ENCODE data around the gene TPH2.

The TPH2 gene

GRCh38 chr12:72031066-72031465 is 92.4 kb downstream of the TPH2 start:
- DNase-seq (no peak), ATAC-seq (replicated peaks) (no peak)
- Mint-ChIP-seq H3K36me3 (no peaks in the 10 kb centered on the region), H3K27me3 (peaks cover 0 to 6% of the 10 kb centered on the region in 2 donors), H3K27ac (no peak overlapping the region), H3K4me1 (no peaks in the 10 kb centered on the region), H3K4me3 (no peak overlapping the region), H3K9me3 (no peaks in the 10 kb centered on the region)

- Mint-ChIP-seq H3K9me3 (no peaks in the 10 kb centered on the region), H3K36me3 (no peaks in the 10 kb centered on the region), H3K27ac (no peak overlapping the region), H3K4me3 (no peak overlapping the region), H3K4me1 (no peaks in the 10 kb centered on the region), H3K27me3 (peaks cover 0 to 6% of the 10 kb centered on the region in 2 donors)
- DNase-seq (no peak), ATAC-seq (replicated peaks) (no peak)
These were observed 95.3 kb downstream of the TPH2 start for GRCh38 chr12:72033991-72034390.

- peaks cover 0 to 6% of the 10 kb centered on the region in 2 donors for H3K27me3 Mint-ChIP-seq
- DNase-seq, result no peak
- no peak for ATAC-seq (replicated peaks)
- H3K36me3 Mint-ChIP-seq, result no peaks in the 10 kb centered on the region
- no peaks in the 10 kb centered on the region for H3K4me1 Mint-ChIP-seq
- peaks cover 1 to 5% of the 10 kb centered on the region in 2 donors for H3K9me3 Mint-ChIP-seq
- H3K27ac Mint-ChIP-seq, result no peak overlapping the region
- no peak overlapping the region for H3K4me3 Mint-ChIP-seq
These were observed 97.0 kb downstream of the TPH2 start for GRCh38 chr12:72035625-72036024.

- no peak for ATAC-seq (replicated peaks)
- Mint-ChIP-seq H3K4me1 (no peaks in the 10 kb centered on the region), H3K4me3 (no peak overlapping the region), H3K27ac (no peak overlapping the region), H3K27me3 (peaks cover 0 to 6% of the 10 kb centered on the region in 2 donors), H3K9me3 (peaks cover 1 to 5% of the 10 kb centered on the region in 2 donors), H3K36me3 (no peaks in the 10 kb centered on the region)
- DNase-seq, result no peak
These were observed 97.7 kb downstream of the TPH2 start for GRCh38 chr12:72036393-72036792.

- ATAC-seq (replicated peaks) (no peak), DNase-seq (no peak)
- Mint-ChIP-seq H3K36me3 (no peaks in the 10 kb centered on the region), H3K27ac (no peak overlapping the region), H3K27me3 (peaks cover 0 to 6% of the 10 kb centered on the region in 2 donors), H3K4me1 (no peaks in the 10 kb centered on the region), H3K9me3 (peaks cover 1 to 5% of the 10 kb centered on the region in 2 donors), H3K4me3 (no peak overlapping the region)
These were observed 98.6 kb downstream of the TPH2 start for GRCh38 chr12:72037006-72037795.

- Mint-ChIP-seq H3K4me1 (no peaks in the 10 kb centered on the region), H3K9me3 (peaks cover 4 to 5% of the 10 kb centered on the region in 2 donors), H3K27me3 (peaks cover 0 to 4% of the 10 kb centered on the region in 2 donors)
These were observed 103.2 kb downstream of the TPH2 start for GRCh38 chr12:72041811-72042210.

GRCh38 chr12:72053604-72054003 is 115.0 kb downstream of the TPH2 start:
- Mint-ChIP-seq H3K36me3 (no peaks in the 10 kb centered on the region), H3K4me3 (no peak overlapping the region), H3K27me3 (peaks cover 0 to 6% of the 10 kb centered on the region in 2 donors), H3K9me3 (no peaks in the 10 kb centered on the region), H3K27ac (no peak overlapping the region), H3K4me1 (no peaks in the 10 kb centered on the region)
- no peak for DNase-seq
- no peak for ATAC-seq (replicated peaks)

More at GRCh38 chr12:72041811-72042210, 103.2 kb downstream of the TPH2 start:
- Mint-ChIP-seq H3K36me3 (no peaks in the 10 kb centered on the region), H3K27ac (no peak overlapping the region), H3K4me3 (no peak overlapping the region)
- DNase-seq (no peak), ATAC-seq (replicated peaks) (no peak)

- ATAC-seq (replicated peaks), result no peak
- Mint-ChIP-seq H3K4me1 (no peaks in the 10 kb centered on the region), H3K27me3 (peaks cover 0 to 6% of the 10 kb centered on the region in 2 donors), H3K4me3 (no peak overlapping the region), H3K36me3 (no peaks in the 10 kb centered on the region), H3K27ac (no peak overlapping the region), H3K9me3 (no peaks in the 10 kb centered on the region)
- DNase-seq, result no peak
These were observed 115.9 kb downstream of the TPH2 start for GRCh38 chr12:72054511-72054910.

- Mint-ChIP-seq H3K4me3 (no peak overlapping the region), H3K27ac (no peak overlapping the region), H3K36me3 (no peaks in the 10 kb centered on the region), H3K4me1 (no peaks in the 10 kb centered on the region), H3K9me3 (peaks cover 0 to 4% of the 10 kb centered on the region in 2 donors), H3K27me3 (no peaks in the 10 kb centered on the region)
- no peak for DNase-seq
- ATAC-seq (replicated peaks), result no peak
These were observed 118.8 kb downstream of the TPH2 start for GRCh38 chr12:72057330-72057914.

GRCh38 chr12:72063073-72063472 is 124.4 kb downstream of the TPH2 start:
- H3K4me1 Mint-ChIP-seq, result no peaks in the 10 kb centered on the region

GRCh38 chr12:72071030-72071429 is 132.4 kb downstream of the TPH2 start:
- Mint-ChIP-seq H3K4me3 (no peak overlapping the region), H3K27me3 (no peaks in the 10 kb centered on the region), H3K36me3 (no peaks in the 10 kb centered on the region), H3K27ac (no peak overlapping the region), H3K4me1 (no peaks in the 10 kb centered on the region), H3K9me3 (peaks cover 6 to 9% of the 10 kb centered on the region in 2 donors)
- DNase-seq (no peak), ATAC-seq (replicated peaks) (no peak)

More at GRCh38 chr12:72063073-72063472, 124.4 kb downstream of the TPH2 start:
- H3K27ac Mint-ChIP-seq, result no peak overlapping the region
- H3K27me3 Mint-ChIP-seq, result peaks cover 0 to 4% of the 10 kb centered on the region in 2 donors
- DNase-seq (no peak), ATAC-seq (replicated peaks) (no peak)
- H3K36me3 Mint-ChIP-seq, result no peaks in the 10 kb centered on the region
- H3K4me3 Mint-ChIP-seq, result no peak overlapping the region
- H3K9me3 Mint-ChIP-seq, result peaks cover 0 to 4% of the 10 kb centered on the region in 2 donors

- H3K27me3 Mint-ChIP-seq, result no peaks in the 10 kb centered on the region
- H3K9me3 Mint-ChIP-seq, result peaks cover 6 to 10% of the 10 kb centered on the region in 2 donors
- no peaks in the 10 kb centered on the region for H3K4me1 Mint-ChIP-seq
- H3K4me3 Mint-ChIP-seq, result no peak overlapping the region
- DNase-seq (no peak), ATAC-seq (replicated peaks) (no peak)
- H3K36me3 Mint-ChIP-seq, result no peaks in the 10 kb centered on the region
- no peak overlapping the region for H3K27ac Mint-ChIP-seq
These were observed 134.1 kb downstream of the TPH2 start for GRCh38 chr12:72072592-72073212.

GRCh38 chr12:72074065-72074464 is 135.4 kb downstream of the TPH2 start:
- Mint-ChIP-seq H3K4me3 (no peak overlapping the region), H3K4me1 (no peaks in the 10 kb centered on the region), H3K27me3 (no peaks in the 10 kb centered on the region), H3K9me3 (peaks cover 6 to 11% of the 10 kb centered on the region in 2 donors), H3K27ac (no peak overlapping the region), H3K36me3 (no peaks in the 10 kb centered on the region)
- no peak for DNase-seq
- no peak for ATAC-seq (replicated peaks)

- no peaks in the 10 kb centered on the region for H3K4me1 Mint-ChIP-seq
- no peak for DNase-seq
- no peak overlapping the region for H3K4me3 Mint-ChIP-seq
- no peak for ATAC-seq (replicated peaks)
- H3K36me3 Mint-ChIP-seq, result no peaks in the 10 kb centered on the region
- no peak overlapping the region for H3K27ac Mint-ChIP-seq
- H3K27me3 Mint-ChIP-seq, result no peaks in the 10 kb centered on the region
- peaks cover 6 to 11% of the 10 kb centered on the region in 2 donors for H3K9me3 Mint-ChIP-seq
These were observed 136.3 kb downstream of the TPH2 start for GRCh38 chr12:72074956-72075355.

- no peak overlapping the region for H3K27ac Mint-ChIP-seq
- no peaks in the 10 kb centered on the region for H3K27me3 Mint-ChIP-seq
- DNase-seq (no peak), ATAC-seq (replicated peaks) (no peak)
- peaks cover 6 to 9% of the 10 kb centered on the region in 2 donors for H3K9me3 Mint-ChIP-seq
- H3K4me1 Mint-ChIP-seq, result no peaks in the 10 kb centered on the region
- no peaks in the 10 kb centered on the region for H3K36me3 Mint-ChIP-seq
- no peak overlapping the region for H3K4me3 Mint-ChIP-seq
These were observed 136.8 kb downstream of the TPH2 start for GRCh38 chr12:72075401-72075800.

All from stimulated activated naive B cell treated with anti-CD40 and anti-IgM and Interleukin-4, amounts not matched to agents 10 μg/mL and 1 μg/mL and 100 μg/mL, for 72 hours (primary cell).